Neural progenitor cell (in vitro differentiated cells): ENCODE measurements around the gene STMN3. TPM values are rescaled to one million over a fixed set of nuclear protein-coding genes. Genes with fewer than 3 reads are reported as not detected.

Experiments
- DNase-seq: peaks from one replicate; pipeline ENCODE4 v3.0.0-alpha.2; 2016; ENCODE audit warnings: low spot score
- H2AFZ ChIP-seq: fragments of 200-600 bp; sonication (generic); replicated peaks from 2 replicates; pipeline ENCODE4 v1.6.1; 2016; ENCODE audit warnings: antibody characterized with exemption
- H3F3A ChIP-seq: fragments of 200-600 bp; sonication (generic); 2 replicates; pipeline ENCODE4 v1.6.1; 2016; ENCODE audit warnings: antibody characterized with exemption, low read depth
- H3K27ac ChIP-seq: fragments of 200-600 bp; sonication (generic); 2 replicates; pipeline ENCODE4 v1.5.1; 2016; ENCODE audit warnings: mild to moderate bottlenecking
- H3K27me3 ChIP-seq: fragments of 200-600 bp; sonication (generic); 2 replicates; pipeline ENCODE4 v1.6.1; 2016; ENCODE audit warnings: mild to moderate bottlenecking, moderate library complexity
- H3K36me3 ChIP-seq: fragments of 200-600 bp; sonication (generic); 2 replicates; pipeline ENCODE4 v1.5.1; 2016
- H3K4me1 ChIP-seq: fragments of 200-600 bp; sonication (generic); 2 replicates; pipeline ENCODE4 v1.6.1; 2016; ENCODE audit warnings: mixed run types
- H3K4me2 ChIP-seq: fragments of 200-600 bp; sonication (generic); 2 replicates; pipeline ENCODE4 v1.6.1; 2016
- H3K4me3 ChIP-seq: fragments of 200-600 bp; sonication (generic); 2 replicates; pipeline ENCODE4 v1.5.1; 2016
- H3K79me2 ChIP-seq: fragments of 200-600 bp; sonication (generic); 2 replicates; pipeline ENCODE4 v1.6.1; 2016; ENCODE audit warnings: low read depth
- H3K9ac ChIP-seq: fragments of 200-600 bp; sonication (generic); 2 replicates; pipeline ENCODE4 v1.6.1; 2016
- H3K9me3 ChIP-seq: fragments of 200-600 bp; sonication (generic); 2 replicates; pipeline ENCODE4 v1.5.1; 2016; ENCODE audit warnings: low read depth
- H4K20me1 ChIP-seq: fragments of 200-600 bp; sonication (generic); 2 replicates; pipeline ENCODE4 v1.6.1; 2016; ENCODE audit warnings: low read depth
- H3K27ac Mint-ChIP-seq: 3 replicates; pipeline ENCODE4 v1.8.0; 2021; ENCODE audit warnings: mixed read lengths
- H3K27me3 Mint-ChIP-seq: 2 replicates; pipeline ENCODE4 v1.8.0; 2022; ENCODE audit warnings: low read depth, mild to moderate bottlenecking, inconsistent platforms, moderate library complexity, mixed read lengths; ENCODE audit not compliant: insufficient read depth
- H3K36me3 Mint-ChIP-seq: 3 replicates; pipeline ENCODE4 v1.8.0; 2021; ENCODE audit warnings: mixed read lengths
- H3K4me1 Mint-ChIP-seq: 3 replicates; pipeline ENCODE4 v1.8.0; 2021; ENCODE audit warnings: mixed read lengths
- H3K4me3 Mint-ChIP-seq: 3 replicates; pipeline ENCODE4 v1.8.0; 2021; ENCODE audit warnings: mild to moderate bottlenecking, moderate library complexity, mixed read lengths
- H3K9me3 Mint-ChIP-seq: 3 replicates; pipeline ENCODE4 v1.8.0; 2020; ENCODE audit warnings: mixed read lengths
- EZH2 ChIP-seq: fragments of 200-600 bp; sonication (generic); IDR thresholded peaks from 2 replicates; pipeline ENCODE4 v1.6.1; 2017; ENCODE audit warnings: antibody characterized with exemption, mild to moderate bottlenecking, moderate library complexity
- EZH2phosphoT487 ChIP-seq: fragments of 200-600 bp; sonication (generic); IDR thresholded peaks from 2 replicates; pipeline ENCODE4 v1.6.1; 2017; ENCODE audit warnings: antibody characterized with exemption
- total RNA-seq: library from RNA; depleted of rRNA; stranded (reverse); fragments of >200 nt; gene quantifications from 2 replicates; pipeline ENCODE4 v1.2.3, GENCODE V29; 2015; ENCODE audit warnings: low replicate concordance
- TF ChIP-seq, protein P1 (sequence below): fragments of 200-600 bp; sonication (generic); IDR thresholded peaks from 2 replicates; pipeline ENCODE4 v1.5.1; 2017; ENCODE audit warnings: antibody characterized with exemption, mild to moderate bottlenecking

The STMN3 gene
- total RNA-seq, 1 donor from 2014 or later: 3.3 TPM

DNA sequence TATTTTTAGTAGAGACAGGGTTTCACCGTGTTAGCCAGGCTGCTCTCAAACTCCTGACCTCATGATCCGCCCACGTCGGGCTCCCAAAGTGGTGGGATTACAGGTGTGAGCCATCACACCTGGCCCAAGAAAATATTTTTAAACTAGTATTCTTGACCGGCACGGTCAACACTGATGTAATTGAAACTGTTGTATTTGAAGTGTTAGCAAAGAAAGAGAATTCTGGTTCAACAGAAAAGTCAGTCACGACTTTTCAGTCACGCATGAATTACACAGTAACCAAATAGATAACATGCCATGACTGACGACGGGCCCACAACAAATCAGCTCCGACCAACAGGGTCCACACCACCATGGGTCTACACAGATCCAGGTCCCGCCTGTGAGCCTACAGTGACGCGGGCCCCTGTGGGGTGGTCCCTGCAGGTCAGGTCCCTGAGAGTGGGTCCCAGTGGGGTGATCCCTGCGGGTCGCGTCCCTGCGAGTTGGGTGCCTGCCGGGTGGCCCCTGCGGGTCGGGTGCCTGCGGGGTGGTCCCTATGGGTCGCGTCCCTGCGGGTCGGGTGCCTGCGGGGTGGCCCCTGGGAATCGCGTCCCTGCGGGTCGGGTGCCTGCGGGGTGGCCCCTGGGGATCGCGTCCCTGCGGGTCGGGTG lies 27.3 kb downstream of the STMN3 start:
- no peaks in the 10 kb centered on the region for H3K9me3 Mint-ChIP-seq
- peak overlapping the region; percentile 81 for H3K9ac ChIP-seq
- H3F3A ChIP-seq: peaks cover 33% of the 10 kb centered on the region
- H2AFZ ChIP-seq: no peak overlapping the region
- peak overlapping the region; percentile 88 for H3K4me2 ChIP-seq
- H3K4me3 ChIP-seq: peak overlapping the region; percentile 90
- peaks cover 35% of the 10 kb centered on the region for H3K4me1 Mint-ChIP-seq
- peaks cover 8% of the 10 kb centered on the region for H4K20me1 ChIP-seq
- H3K79me2 ChIP-seq: peaks cover 49% of the 10 kb centered on the region
- H3K27me3 ChIP-seq: no peaks in the 10 kb centered on the region
- peak overlapping the region; percentile 76 for H3K27ac Mint-ChIP-seq
- peak; percentile 34 for DNase-seq
- no peaks in the 10 kb centered on the region for H3K36me3 ChIP-seq
- peaks cover 4% of the 10 kb centered on the region for H3K36me3 Mint-ChIP-seq
- no peak overlapping the region for H3K27ac ChIP-seq
- H3K27me3 Mint-ChIP-seq: peaks cover 2% of the 10 kb centered on the region
- H3K4me1 ChIP-seq: peaks cover 3% of the 10 kb centered on the region
- H3K4me3 Mint-ChIP-seq: peak overlapping the region; percentile 83
- TF ChIP-seq EZH2phosphoT487: no peak
- no peaks in the 10 kb centered on the region for H3K9me3 ChIP-seq

DNA sequence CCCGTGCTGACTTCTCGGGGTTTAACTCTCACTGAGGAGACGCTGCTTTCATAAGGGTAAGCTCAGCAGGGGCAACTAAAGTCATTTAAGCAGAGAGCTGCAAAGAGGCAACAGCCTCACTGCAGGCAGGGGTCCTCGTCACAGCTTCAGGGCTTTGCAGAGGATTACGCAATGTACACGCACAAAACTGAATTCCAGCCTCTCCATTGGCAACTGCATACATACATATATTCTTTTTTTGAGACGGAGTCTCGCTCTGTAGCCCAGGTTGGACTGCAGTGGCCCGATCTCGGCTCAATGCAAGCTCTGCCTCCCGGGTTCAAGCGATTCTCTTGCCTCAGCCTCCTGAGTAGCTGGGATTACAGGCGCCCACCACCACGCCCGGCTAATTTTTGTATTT lies 28.7 kb downstream of the STMN3 start:
- no peak overlapping the region for H3K9ac ChIP-seq
- H2AFZ ChIP-seq: no peak overlapping the region
- peaks cover 3% of the 10 kb centered on the region for H3K4me1 ChIP-seq
- H3K4me1 Mint-ChIP-seq: peaks cover 38% of the 10 kb centered on the region
- no peaks in the 10 kb centered on the region for H3K9me3 Mint-ChIP-seq
- peak overlapping the region; percentile 83 for H3K27ac Mint-ChIP-seq
- no peaks in the 10 kb centered on the region for H3K27me3 ChIP-seq
- no peak overlapping the region for H3K27ac ChIP-seq
- H3K36me3 Mint-ChIP-seq: peaks cover 4% of the 10 kb centered on the region
- peaks cover 14% of the 10 kb centered on the region for H4K20me1 ChIP-seq
- TF ChIP-seq EZH2 (no peak), EZH2phosphoT487 (no peak)
- TF ChIP-seq, protein P1, sequence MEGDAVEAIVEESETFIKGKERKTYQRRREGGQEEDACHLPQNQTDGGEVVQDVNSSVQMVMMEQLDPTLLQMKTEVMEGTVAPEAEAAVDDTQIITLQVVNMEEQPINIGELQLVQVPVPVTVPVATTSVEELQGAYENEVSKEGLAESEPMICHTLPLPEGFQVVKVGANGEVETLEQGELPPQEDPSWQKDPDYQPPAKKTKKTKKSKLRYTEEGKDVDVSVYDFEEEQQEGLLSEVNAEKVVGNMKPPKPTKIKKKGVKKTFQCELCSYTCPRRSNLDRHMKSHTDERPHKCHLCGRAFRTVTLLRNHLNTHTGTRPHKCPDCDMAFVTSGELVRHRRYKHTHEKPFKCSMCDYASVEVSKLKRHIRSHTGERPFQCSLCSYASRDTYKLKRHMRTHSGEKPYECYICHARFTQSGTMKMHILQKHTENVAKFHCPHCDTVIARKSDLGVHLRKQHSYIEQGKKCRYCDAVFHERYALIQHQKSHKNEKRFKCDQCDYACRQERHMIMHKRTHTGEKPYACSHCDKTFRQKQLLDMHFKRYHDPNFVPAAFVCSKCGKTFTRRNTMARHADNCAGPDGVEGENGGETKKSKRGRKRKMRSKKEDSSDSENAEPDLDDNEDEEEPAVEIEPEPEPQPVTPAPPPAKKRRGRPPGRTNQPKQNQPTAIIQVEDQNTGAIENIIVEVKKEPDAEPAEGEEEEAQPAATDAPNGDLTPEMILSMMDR: no peak
- H3K79me2 ChIP-seq: peaks cover 57% of the 10 kb centered on the region
- peaks cover 30% of the 10 kb centered on the region for H3F3A ChIP-seq
- peak; percentile 39 for DNase-seq
- peaks cover 2% of the 10 kb centered on the region for H3K27me3 Mint-ChIP-seq
- H3K9me3 ChIP-seq: no peaks in the 10 kb centered on the region
- H3K4me3 Mint-ChIP-seq: peak overlapping the region; percentile 68
- H3K36me3 ChIP-seq: no peaks in the 10 kb centered on the region
- H3K4me3 ChIP-seq: no peak overlapping the region
- H3K4me2 ChIP-seq: no peak overlapping the region

GRCh38 chr20:63622732-63623131 lies 30.5 kb downstream of the STMN3 start:
- Histone ChIP-seq H4K20me1 (peaks cover 14% of the 10 kb centered on the region), H3K4me3 (no peak overlapping the region), H3K9ac (no peak overlapping the region), H3K4me1 (peaks cover 3% of the 10 kb centered on the region), H3K27ac (no peak overlapping the region), H3F3A (peaks cover 16% of the 10 kb centered on the region), H3K27me3 (no peaks in the 10 kb centered on the region), H3K79me2 (peaks cover 57% of the 10 kb centered on the region), H3K9me3 (no peaks in the 10 kb centered on the region), H3K4me2 (no peak overlapping the region), H2AFZ (no peak overlapping the region), H3K36me3 (no peaks in the 10 kb centered on the region)
- no peak for DNase-seq
- H3K9me3 Mint-ChIP-seq: no peaks in the 10 kb centered on the region
- TF ChIP-seq EZH2 (no peak), EZH2phosphoT487 (no peak)
- TF ChIP-seq, protein P1: no peak
- H3K4me3 Mint-ChIP-seq: peak overlapping the region; percentile 38
- H3K27me3 Mint-ChIP-seq: peaks cover 2% of the 10 kb centered on the region
- H3K4me1 Mint-ChIP-seq: peaks cover 29% of the 10 kb centered on the region
- peak overlapping the region; percentile 81 for H3K27ac Mint-ChIP-seq
- peaks cover 18% of the 10 kb centered on the region for H3K36me3 Mint-ChIP-seq

DNA sequence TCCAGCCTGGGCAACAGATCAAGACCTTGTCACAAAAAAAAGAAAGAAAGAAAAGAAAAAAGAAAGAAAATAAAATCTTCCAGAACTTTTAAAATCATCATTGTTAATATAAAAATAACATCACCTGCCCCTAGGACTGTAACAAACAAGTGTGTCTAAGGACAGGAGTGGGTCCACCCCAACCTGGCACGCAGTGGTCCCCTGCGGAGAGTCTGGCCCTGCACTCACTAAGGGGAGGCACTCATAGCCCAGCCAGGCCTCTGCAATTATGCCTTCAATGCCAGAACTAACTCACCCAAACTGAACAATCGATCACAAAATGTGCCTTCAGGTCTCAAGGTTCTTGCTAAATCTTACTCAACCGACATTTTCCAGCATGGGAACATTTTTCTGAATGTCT lies 31.1 kb downstream of the STMN3 start:
- peaks cover 3% of the 10 kb centered on the region for H3K4me1 ChIP-seq
- Mint-ChIP-seq H3K27me3 (peaks cover 2% of the 10 kb centered on the region), H3K27ac (peak overlapping the region; percentile 81), H3K9me3 (no peaks in the 10 kb centered on the region), H3K4me3 (no peak overlapping the region), H3K36me3 (peaks cover 21% of the 10 kb centered on the region), H3K4me1 (peaks cover 29% of the 10 kb centered on the region)
- no peak overlapping the region for H3K27ac ChIP-seq
- H3K9me3 ChIP-seq: no peaks in the 10 kb centered on the region
- H3K79me2 ChIP-seq: peaks cover 57% of the 10 kb centered on the region
- no peak overlapping the region for H3K4me3 ChIP-seq
- H2AFZ ChIP-seq: no peak overlapping the region
- H3K4me2 ChIP-seq: no peak overlapping the region
- peaks cover 16% of the 10 kb centered on the region for H3F3A ChIP-seq
- H3K36me3 ChIP-seq: no peaks in the 10 kb centered on the region
- H3K9ac ChIP-seq: no peak overlapping the region
- peaks cover 14% of the 10 kb centered on the region for H4K20me1 ChIP-seq
- H3K27me3 ChIP-seq: no peaks in the 10 kb centered on the region
- TF ChIP-seq EZH2 (no peak), EZH2phosphoT487 (no peak)
- TF ChIP-seq, protein P1: no peak
- no peak for DNase-seq
